ENCODE results near the gene ZCCHC7. TPM values are rescaled to one million over a fixed set of nuclear protein-coding genes. Genes with fewer than 3 reads are reported as not detected.

Gene ZCCHC7
- total and polyA plus RNA-seq, 2 donors (not counting 3 experiments of a cell fraction or from before 2014, with no cell fraction given), result 7.4 to 14.8 TPM

DNA sequence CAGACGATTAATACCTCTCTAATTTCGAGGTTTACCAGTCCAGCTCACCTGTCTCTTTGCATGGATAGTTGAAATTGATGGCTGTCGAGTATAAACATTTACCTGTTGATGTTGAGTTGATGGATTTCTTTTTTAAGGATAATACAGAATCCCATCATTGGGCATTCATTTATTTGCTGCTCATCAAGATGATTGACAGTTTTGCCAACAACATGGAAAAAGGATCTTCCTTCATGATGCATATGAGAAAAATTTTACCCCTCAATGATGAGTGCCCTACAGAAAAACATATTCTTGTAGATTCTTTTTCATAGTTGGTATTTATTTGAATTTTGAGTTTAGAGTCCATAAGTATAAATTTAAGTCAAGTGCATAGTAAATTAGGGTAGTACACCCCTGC, 59.2 kb downstream of the ZCCHC7 start:
- Histone ChIP-seq H3K27me3 (ENCODE audit: control insufficient read depth in 2 of 2, insufficient read depth in 2 of 2, low read length in 2 of 2) (no peaks in the 10 kb centered on the region), H3K79me2 (ENCODE audit: control insufficient read depth, insufficient read depth, low read length) (no peaks in the 10 kb centered on the region), H3K9me3 (replicated peaks; ENCODE audit: control insufficient read depth, insufficient read depth, low read length) (no peaks in the 10 kb centered on the region), H2AFZ (ENCODE audit: low read depth, low read length) (no peak overlapping the region), H3K9me1 (replicated peaks; ENCODE audit: control insufficient read depth, extremely low read depth, insufficient read depth, low read length) (no peaks in the 10 kb centered on the region), H3K27ac (ENCODE audit: insufficient read depth, low read depth, low read length) (no peak overlapping the region), H3K4me3 (replicated peaks in 1 of 3; ENCODE audit: insufficient read depth in 1 of 3, low read depth in 1 of 3, low read length in 3 of 3) (no peak overlapping the region), H3K4me1 (ENCODE audit: control insufficient read depth, extremely low read depth, insufficient read depth, low read length) (peaks cover 6% of the 10 kb centered on the region), H3K9ac (replicated peaks; ENCODE audit: extremely low read depth, insufficient read depth, low read length) (no peak overlapping the region), H3K36me3 (ENCODE audit: control insufficient read depth in 2 of 2, extremely low read depth in 1 of 2, insufficient read depth in 2 of 2, low read length in 2 of 2) (no peaks in the 10 kb centered on the region), H3K4me2 (ENCODE audit: insufficient read depth, low read length) (no peak overlapping the region), H4K20me1 (replicated peaks; ENCODE audit: control insufficient read depth, extremely low read depth, insufficient read depth, low read length) (no peaks in the 10 kb centered on the region)
- TF ChIP-seq JUN (IDR thresholded peaks at IDR 0.05; ENCODE audit: borderline replicate concordance, insufficient read depth, insufficient read length, low read depth) (no peak), GATA2 (IDR thresholded peaks at IDR 0.05; ENCODE audit: insufficient read depth, insufficient read length, low read depth, low read length) (no peak), EZH2 (IDR thresholded peaks at IDR 0.05; ENCODE audit: borderline replicate concordance, low read depth, low read length, severe bottlenecking) (no peak), FOS (IDR thresholded peaks at IDR 0.05; ENCODE audit: borderline replicate concordance, insufficient read depth, low read length) (no peak), MYC (IDR thresholded peaks at IDR 0.05; ENCODE audit: low read depth, low read length) (no peak), MAX (IDR thresholded peaks at IDR 0.05; ENCODE audit: insufficient read depth, insufficient read length) (no peak), POLR2A (IDR thresholded peaks at IDR 0.05; ENCODE audit: low read depth, low read length) (no peak), POLR2AphosphoS5 (IDR thresholded peaks at IDR 0.05; ENCODE audit: insufficient read depth, low read depth, low read length) (no peak)
- TF ChIP-seq, protein P1, sequence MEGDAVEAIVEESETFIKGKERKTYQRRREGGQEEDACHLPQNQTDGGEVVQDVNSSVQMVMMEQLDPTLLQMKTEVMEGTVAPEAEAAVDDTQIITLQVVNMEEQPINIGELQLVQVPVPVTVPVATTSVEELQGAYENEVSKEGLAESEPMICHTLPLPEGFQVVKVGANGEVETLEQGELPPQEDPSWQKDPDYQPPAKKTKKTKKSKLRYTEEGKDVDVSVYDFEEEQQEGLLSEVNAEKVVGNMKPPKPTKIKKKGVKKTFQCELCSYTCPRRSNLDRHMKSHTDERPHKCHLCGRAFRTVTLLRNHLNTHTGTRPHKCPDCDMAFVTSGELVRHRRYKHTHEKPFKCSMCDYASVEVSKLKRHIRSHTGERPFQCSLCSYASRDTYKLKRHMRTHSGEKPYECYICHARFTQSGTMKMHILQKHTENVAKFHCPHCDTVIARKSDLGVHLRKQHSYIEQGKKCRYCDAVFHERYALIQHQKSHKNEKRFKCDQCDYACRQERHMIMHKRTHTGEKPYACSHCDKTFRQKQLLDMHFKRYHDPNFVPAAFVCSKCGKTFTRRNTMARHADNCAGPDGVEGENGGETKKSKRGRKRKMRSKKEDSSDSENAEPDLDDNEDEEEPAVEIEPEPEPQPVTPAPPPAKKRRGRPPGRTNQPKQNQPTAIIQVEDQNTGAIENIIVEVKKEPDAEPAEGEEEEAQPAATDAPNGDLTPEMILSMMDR (IDR thresholded peaks at IDR 0.05; ENCODE audit: extremely low read depth in 1 of 2, insufficient read depth in 1 of 2, low read depth in 1 of 2, low read length in 2 of 2), result no peak
- intact Hi-C loops (cut with micrococcal nuclease), result no loop called here
- ChIA-PET POLR2A (no interaction called here), CTCF (interaction anchor here (1.5 kb wide), 1 partner anchor 10 kb away, joined by 4 read pairs; no protein-coding TSS in a partner anchor)
- no TSS peak for BruUV-seq (replicated peaks)
- dilution Hi-C loops (cut with MboI; ENCODE audit: extremely low pct_ligation_motif_present, low sequenced_read_pairs), result no loop called here
- FAIRE-seq, result no peak
- no peak for DNase-seq (ENCODE audit: low read depth, low spot score)
